Effector CD8-positive, alpha-beta T cell (primary cell): ENCODE data around the gene CH25H.
A peak's percentile ranks its signal among the peaks of the same experiment; 100 is the strongest.

ENCODE experiments used
- DNase-seq: peaks from one replicate; lab custom pipeline; 2025; lab: John Stamatoyannopoulos, UW

The CH25H gene

DNA sequence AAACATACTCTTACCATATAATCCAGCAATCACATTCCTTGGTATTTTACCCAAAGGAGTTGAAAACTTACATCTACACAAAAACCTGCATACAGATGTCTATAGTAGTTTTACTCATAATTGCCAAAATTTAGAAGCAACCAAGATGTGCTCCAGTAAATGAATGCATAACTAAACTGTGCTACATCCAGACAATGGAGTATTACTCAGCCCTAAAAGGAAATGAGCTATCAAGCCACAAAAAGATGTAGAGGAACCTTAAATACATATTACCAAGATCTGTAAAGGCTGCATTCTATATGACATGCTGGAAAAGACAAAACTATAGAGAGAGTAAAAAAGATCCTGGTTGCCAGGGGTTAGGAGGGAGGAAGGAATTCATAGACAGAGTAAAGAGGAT, 21.8 kb upstream of the CH25H start:
- no peak for DNase-seq

DNA sequence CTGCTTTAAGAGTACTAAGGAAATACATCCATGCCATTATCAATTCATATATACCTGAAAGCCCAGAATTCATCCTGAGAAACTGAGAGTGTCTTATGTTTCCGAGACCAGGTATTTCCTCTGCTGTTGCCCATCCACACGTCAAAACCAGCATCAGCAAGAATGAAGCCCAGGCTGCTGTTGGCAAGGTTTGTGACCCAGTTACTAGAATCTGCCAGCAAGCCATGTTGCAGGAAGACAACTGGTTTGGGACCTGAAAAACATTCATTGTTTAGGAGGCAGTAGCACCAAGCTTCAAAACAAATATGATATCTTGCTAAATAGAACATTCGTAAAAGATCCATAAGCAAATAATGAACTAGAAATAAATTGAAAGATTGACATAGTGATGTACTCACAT, 21.0 kb upstream of the CH25H start:
- DNase-seq: no peak

DNA sequence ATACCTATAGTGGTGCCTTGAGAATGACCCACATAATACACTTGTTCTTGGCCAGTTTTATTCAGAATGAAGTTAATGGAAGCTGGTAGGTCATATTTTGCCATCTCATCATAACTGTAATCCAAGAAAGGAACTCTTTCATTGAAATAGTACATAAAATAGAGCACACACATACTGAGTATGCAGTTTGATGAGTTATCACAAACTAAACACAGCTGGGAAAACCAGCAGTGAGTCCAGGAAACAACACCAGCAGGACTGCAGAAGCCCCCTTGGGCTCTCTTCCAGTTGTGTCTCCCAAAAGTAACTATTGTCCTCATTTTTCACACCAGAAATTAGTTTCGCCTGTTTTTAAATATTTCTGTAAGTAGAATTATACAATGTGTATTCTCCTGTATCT, 19.8 kb upstream of the CH25H start:
- no peak for DNase-seq

DNA sequence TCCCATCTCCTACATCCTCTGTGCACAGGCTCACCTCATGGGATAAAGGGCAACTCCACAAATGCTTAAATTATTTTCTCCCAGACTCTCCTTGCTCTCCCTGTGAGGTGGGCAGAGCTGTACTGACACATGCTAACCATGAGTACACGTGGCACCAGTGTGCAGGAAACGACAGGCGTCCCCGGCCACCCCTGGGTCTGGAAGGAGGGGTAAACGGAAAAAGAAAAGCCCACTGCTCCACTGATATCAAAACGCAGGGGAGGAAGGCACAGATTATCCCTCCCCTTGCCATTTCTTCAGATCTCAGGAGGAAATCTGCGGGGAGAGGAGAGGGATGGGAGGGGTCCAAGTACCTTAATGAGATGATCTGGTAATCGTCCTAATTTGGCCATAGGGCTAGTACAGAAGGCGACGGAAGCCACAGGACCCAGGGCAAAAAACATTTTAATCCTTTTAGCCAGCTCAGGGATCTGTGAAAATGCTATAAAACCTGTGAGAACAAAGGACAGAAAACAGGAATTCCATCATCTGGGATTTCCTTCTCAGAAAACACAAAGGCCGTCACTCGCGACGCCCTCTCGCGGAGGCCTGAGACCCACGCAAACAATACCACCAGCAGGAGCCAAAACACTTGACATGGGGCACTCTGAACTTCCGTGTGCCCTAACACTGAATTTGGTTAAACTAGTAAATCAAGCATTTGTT, 17.8 kb upstream of the CH25H start:
- DNase-seq: peak; percentile 4

DNA sequence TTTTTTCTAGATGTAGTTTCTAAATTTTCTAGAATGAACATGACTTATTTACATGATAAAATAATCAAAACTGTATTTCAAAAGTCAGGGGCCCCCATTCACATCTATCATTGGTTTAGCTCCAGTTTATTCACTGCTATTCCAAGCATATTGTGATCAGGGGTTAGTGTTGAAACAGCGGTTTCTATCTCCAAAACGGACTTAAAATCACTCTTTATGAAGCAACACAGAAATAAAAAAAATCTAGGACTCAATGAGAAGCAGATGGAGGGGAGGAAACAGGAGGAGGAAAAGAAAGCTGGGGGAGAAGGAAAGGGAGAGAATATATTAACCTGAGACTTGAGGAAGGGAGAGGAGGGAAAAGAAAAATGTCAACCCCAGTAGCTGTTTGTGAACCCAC, 14.8 kb upstream of the CH25H start:
- DNase-seq: no peak

DNA sequence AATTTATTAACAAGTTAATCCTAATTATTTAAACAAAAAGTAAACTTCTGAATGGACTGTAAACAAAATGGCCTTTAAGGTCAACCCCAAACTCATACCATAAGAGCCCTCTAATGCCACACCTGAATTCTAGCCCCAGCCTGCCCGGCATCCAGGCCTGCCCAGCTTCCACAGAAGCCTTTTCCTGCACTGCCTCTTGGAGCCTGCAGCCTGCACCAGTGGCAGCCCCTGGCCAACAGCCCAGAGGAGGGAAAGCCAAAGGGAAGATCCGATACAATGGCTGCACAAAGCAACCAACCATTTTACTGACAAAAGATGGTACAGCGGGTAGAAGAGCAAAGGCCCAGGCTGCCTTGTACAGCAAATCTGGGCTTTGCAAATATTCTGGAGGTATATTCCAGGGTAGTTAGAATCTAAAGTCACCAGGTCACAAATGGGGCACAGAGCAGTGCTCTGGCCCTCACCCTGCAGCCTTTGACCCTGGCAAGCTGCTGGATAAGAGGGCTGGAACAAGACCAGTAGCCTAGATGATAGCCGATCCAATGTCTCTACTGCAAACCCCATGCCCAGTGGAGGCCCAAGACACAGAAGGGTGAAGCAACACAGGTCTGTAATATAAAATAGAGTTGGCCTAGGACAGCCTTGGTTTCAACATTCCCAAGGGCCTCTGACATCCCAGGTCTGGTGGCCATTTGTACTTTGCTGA, 12.5 kb upstream of the CH25H start:
- DNase-seq: no peak

DNA sequence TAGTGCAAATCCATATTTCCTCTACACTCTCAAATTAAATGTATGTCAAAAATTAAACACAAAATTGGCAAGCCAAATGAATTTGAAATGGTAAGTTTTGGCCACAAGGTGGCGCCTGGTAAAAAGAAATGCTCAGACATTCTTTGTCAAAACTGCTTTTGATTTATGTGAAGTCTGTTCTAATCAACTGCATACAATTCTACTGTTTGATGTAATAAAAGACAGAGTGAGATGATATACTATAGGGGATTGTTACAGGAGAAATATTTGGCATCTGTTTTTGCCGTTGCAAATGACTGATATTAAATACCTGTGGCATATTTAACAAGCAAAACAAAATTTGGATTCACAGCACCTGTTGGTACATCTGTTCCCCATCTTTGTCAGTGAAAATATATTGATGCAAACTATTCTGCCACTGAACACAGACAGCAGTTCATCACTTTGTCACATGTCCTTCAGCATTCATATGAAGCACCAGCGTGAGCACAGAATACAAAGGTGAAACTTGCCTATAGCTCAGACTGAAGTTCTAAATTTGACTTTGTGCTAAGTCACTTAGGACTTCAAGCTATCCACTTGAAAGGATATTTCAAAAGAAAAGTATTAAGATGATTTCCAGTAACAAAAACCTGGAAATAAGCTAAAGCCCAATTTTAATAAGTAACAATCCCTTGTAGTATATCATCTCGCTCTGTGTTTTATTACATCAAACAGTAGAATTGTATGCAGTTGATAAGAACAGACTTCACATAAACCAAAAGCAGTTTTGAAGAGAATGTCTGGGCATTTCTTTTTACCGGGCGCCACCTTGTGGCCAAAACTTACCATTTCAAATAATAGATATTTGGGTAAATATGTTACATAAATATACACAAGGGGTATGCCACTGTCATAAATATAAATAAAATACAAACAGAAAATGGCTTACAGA, 10.2 kb upstream of the CH25H start:
- peak; percentile 38 for DNase-seq

DNA sequence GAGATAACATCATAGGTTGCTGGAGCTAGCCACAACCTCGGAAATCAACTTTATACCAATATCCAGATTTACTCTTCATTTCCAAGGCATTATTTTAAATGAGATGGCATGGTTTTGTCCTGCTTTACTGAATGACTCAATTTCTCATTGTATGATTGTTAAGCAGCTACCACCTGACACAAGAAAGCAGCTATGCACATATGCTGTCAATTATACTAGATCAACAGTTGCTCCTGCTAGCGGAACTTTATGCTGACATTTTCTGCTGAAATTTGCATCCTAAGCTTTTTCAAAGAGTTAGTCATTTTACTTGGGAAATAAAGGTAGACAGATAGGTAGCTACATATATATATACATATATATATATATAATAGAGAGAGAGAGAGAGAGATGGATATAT, 8.9 kb upstream of the CH25H start:
- DNase-seq: no peak

DNA sequence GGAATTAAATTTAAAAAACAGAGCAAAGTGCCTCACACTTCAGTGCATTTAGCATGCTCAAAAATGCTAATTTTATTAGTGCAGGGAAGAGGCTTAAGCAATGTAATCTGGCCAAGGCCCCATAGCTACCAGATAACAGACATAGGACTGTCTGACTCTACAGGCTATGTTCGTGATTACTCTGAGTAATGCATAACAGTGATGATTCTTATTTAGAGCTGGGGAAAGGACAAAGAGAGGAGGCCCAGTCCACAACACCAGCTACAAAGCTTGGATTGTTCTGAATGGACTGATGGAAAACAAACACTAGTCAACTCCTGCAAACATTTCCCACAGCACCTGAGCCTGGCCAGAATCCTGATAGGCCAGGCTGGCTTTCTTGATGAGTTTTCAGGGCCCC, 8.4 kb upstream of the CH25H start:
- no peak for DNase-seq

DNA sequence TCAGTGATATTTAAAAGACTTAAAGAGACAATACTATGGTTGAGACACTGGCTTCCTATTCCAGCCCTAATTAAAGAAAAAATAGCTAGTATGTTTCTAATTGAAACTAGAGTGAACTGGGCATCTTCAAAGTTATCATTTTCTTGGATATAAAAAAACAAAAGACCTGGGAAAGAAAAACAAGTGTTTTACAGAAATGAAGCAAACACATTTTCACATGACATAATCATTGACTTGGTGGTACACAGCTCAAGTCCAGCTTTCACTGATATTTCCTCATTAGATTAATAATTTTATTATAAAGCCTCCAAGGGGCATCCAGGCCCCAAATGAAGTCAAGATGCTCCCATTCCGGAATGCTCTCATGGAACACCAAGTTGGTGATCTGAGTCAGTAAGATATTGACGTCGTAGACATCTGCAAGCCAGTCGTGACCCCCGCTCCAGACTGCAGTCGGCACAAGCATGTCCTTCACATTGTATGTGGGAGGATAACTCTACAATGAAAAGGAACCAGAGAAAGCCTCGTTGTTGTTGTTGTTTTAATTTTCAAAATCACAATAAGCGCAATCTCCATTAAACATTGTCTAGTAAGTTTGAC, 7.5 kb upstream of the CH25H start:
- DNase-seq: no peak

DNA sequence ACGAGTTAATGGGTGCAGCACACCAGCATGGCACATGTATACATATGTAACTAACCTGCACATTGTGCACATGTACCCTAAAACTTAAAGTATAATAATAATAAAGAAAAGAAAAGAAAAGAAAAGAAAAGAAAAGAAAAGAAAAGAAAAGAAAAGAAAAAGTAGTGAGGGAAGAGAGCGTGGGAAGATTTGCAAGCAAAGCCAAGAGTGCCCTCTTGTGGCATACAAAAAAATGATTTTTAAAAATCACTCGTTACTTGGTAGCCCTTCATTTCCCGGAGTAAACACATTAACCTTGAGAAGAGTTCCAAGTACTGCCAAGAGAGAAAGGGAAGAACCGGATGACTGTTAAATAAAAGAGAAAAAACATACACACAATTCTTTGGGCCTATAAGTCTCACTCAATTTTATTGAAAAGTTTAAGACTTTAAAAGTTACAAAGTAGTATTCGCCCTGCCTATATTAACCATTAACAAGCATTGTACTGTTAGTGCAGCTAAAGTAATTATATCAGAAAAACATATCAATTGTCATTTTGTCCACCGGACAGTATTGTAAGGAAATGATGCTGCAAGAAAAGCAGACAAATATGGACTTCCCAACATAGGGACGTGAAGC, 6.2 kb upstream of the CH25H start:
- DNase-seq: no peak

DNA sequence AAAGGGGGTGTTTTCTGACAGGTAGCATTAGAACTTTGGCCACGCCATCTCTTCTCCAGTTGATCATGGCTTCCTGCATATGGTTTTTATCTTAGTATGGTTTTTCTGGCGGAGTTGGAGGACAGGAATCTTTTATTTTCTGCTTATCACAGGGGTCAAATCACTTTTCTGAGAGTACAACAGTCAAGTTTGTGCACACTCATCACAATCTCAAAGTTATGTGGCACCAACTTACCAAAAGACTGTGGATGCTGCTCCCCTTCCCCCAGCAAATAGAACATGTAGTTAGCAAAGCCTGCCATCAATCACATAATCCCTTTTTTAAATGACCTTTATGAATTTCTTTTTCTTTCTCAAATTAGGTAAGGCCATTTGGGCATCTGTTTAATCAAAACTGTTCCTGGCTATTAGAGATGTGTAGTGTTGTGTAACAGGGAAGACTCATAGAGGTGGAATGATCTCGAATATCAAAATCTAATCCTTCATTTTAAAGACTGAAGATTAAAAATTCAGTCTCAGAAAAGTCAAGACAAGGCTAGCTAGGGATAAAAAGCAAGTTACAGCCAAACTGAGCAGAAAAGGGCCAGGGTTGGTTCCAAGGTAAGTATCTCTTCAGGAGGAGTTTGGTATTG, 3.8 kb upstream of the CH25H start:
- DNase-seq: no peak

DNA sequence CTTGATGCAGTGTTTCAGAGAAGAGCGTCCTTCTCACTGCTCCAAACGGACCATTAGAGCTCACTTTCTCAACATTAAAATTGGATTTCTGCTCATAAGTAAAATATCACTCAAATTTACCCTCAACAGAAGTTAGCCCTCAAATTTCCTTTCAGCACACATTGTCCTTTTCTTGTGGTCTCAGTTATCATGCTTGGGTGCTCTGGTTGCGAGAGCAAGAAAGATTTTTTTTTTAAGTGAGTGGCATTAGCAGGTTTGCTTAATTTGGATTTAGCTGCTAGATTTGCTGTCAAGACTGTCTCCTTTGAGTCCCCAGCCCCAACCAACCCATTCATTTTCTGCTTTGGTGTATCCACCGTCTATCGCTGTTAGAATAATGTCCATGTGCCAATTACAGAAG, 2.6 kb upstream of the CH25H start:
- DNase-seq: no peak

DNA sequence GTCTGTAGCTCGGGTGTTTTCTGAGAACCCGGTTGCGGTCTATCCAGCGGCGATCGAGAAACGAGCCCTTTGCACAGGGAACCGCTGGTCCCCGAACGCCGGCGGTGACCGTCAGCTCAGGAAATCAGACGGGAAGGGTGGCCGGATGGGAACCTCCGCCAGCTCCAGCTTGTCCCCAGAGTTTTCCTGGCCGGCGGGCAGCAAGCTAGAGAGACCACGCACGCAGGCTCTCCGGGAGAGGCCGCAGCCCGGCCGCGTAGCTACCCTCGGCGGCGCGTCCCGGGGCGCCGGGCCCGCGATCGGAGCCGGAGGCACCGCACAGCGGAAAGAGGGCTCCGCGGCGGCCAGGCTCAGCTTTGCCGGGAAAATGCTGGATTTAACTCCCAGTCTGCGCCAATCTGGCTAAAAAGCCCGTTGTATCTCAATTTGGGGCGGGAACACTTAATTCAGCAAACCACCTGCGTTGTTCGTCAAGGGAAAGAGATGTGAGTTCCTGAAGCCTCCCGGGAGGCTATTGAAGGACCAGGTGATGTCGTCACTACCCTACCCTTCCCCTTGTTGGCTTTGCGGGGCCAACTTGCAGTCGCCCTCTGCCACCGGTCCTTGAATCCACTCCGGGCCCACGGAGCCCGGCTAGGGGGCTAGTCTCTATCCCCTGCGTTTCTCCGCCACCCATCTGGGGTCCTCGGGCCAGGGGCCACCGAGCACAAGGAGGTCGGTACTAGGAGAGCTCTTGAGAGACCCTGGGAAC, 859 bp upstream of the CH25H start:
- DNase-seq: no peak

DNA sequence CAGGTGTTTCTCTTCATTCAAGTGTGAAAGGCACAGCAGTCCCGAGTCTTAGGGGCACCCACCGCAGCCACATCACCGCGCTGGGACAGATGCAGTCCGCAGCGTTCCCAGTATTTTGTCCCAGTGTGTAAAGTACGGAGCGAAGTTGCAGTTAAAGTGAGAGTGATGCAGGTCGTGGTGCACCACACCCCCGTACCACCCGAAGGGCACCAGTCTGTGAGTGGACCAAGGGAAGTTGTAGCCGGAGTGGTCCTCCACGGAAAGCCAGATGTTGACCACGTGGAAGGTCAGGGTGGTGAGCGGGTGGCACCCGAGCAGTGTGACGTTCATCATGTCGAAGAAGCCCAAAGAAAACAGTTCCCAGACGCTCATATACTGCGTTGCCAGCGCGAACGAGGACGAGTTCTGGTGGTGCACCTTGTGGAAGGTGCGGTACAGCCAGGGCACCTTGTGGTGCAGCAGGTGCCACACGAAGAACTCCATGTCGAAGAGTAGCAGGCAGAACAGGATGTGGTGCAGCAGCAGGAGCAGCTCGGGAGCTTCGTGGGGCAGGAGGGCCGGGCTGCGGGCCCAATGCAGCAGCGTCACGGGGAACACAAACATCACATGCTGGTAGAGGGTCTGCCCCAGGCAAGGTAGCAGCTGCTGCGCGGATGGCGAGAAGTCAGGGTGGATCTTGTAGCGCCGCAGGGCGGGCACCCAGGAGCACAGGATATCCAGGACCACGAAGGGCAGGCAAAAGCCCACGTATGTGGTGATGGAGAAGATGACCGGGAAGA, 526 bp downstream of the CH25H start:
- peak; percentile 6 for DNase-seq

DNA sequence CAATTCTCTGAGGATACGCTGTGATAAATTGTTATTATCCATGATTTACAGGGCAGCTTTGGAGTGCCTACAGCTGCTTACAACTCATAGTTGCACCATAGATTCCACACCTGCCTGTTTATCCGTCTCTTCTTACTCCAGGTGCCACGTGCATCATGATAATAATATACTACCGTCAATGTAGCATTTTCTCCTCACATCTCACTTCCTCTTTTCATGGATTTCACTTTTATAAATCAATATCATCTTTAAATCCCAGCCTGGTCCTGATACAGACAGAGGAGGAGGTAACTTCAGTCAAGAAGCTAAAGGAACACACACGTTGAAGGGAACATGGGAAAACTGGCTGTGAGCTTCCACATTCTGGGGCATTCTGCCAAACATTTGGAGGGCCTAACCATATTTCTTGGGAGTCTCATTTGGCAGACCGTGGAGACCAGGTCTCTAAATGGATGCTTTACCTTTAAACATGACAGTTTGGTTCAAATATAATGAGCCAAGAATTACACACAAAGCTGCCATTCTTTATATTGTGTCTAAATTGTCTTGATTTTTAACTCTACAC, 2.4 kb downstream of the CH25H start:
- DNase-seq: no peak

DNA sequence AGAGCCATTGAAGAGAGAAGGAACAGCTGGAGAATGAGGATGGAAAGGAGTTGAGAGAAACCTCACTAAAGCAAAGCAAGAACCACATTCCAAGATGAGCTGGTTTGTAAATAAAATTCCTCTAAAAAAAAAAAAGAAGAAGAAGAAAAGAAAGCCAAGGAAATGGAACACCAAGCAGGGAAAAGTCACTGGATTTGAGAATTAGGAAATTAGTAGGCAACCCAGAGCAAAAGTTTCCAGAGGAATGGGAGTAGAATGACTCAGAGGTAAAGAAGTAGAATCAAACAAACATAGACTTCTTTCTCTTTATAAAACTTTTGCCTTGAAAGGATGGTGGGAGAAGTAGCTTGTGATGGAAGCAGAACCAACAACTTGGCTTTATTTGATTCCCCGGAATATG, 3.9 kb downstream of the CH25H start:
- DNase-seq: no peak

DNA sequence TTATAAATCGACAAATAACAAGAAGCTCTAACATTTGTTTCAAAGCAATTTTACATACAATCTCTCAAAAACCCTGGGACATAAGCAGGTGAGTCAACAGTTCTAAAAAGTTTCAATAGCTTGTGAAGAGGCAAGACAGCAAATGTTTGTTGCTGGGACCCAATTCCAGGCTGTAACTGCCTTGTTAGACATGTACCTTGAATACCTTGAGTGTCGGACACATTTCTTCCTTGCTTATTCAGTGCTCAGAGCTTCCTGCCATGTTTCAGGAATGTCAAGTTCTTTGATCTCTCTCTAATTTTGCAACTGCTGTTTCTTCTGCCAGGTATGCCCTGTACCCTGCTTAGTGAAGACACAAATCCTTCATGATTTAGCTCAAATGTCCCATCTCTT, 5.1 kb downstream of the CH25H start:
- no peak for DNase-seq

DNA sequence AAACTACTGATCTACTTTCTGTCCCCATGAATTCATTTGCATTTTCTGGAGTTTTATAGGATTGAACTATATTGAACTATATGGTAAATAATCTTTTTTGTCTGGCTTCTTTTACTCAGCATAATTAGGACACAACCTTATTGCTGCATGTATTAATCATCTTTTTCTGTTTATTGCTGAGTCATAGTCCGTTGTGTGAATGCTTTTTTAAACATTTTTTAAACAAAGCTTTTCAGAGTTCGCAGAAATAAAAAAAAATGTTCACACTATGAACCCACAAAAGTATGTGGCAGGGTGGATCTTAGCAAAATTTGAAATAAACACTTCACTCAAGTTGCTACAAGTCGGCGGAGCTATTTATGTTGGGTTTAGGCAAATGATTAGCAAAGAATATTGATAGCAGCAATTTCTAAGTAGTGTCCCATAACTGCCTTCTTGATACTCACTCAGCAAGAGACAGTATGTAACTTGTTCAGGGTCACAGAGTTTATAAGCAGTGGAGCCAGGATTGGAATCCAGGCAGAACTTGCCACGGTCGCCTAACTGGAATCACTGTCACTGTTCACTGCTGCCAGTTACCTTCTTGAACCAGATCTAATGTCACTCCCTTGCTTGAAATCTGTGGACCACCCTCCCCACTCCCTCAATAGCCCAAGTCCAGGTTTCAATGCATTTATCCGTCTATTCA, 5.6 kb downstream of the CH25H start:
- no peak for DNase-seq
